ENCODE results near the gene ANKRD65.

GRCh38 chr1:1433804-1434130 is 12.7 kb upstream of the ANKRD65 start:
- TF ChIP-seq POLR2AphosphoS5 (IDR thresholded peaks at IDR 0.05; ENCODE audit: low read depth) = no peak
- no peak for TF ChIP-seq CTCF (IDR thresholded peaks at IDR 0.05; ENCODE audit: insufficient read depth, low read length)
- TF ChIP-seq SPI1 (IDR thresholded peaks at IDR 0.05; ENCODE audit: borderline replicate concordance, low read depth) = no peak
- TF ChIP-seq REST (IDR thresholded peaks at IDR 0.05; ENCODE audit: insufficient replicate concordance, low read depth) = no peak
